ENCODE data around the gene AGPAT3.

GRCh38 chr21:43926196-43926595, 61.2 kb downstream of the AGPAT3 start:
- TF ChIP-seq CTCF (IDR thresholded peaks at IDR 0.05) (no peak), POLR2A (IDR thresholded peaks at IDR 0.05) (no peak)
